Stimulated activated CD8-positive, alpha-beta memory T cell treated with anti-CD3 and anti-CD28 coated beads, Interleukin-4, amount 100 ng/mL, for 24 hours (primary cell): ENCODE data around the gene GLIS1.

Source experiments
- DNase-seq: peaks from one replicate; pipeline ENCODE4 v3.0.0-alpha.2; 2020; ENCODE audit warnings: low read depth

Gene GLIS1

DNA sequence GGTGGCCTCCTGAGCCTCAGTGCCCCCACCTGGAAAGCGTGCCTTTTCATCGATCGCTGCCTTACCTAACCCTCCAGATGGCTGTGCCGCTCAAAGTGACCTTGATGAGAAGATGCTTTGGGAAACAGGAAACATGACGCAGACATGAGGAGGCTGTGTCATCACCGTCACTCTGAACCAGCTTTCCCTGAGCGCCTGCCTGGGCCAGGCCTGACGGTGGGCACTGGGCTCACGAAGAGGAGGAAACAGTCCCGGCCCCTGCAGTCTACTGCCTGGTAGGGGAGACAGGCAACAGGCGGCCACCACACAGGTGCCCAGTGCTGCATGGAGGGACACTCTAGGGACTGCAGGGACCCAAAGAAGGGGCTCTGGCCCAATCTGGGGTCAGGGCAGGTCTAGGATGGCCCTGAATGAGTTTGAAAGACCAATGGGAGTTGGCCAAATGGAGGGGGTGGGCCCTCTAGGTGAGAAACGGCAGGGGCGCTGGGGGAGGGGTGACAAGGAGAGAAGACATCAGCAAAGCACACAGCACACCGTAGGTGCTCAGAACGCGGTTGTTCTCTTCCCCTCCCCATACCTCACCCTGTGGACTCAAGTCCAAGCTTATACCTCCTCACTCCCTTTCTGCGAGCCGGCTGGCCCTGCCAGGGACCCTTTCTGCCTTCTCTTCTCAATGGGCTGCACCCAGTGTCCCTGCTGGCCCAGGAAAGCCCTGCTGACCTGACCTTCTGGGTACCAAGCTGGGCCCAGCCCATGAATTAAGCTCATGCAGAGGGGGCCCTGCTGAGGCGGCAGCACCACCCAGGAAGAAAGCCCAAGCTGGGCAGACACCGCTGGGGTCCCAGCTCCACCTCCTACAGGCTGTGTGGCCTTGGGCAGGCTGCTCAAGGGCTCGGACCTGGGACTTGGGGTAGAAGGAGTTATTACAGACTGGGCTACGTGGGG lies 44.9 kb downstream of the GLIS1 start:
- no peak for DNase-seq

GRCh38 chr1:53693339-53693738 lies 45.6 kb downstream of the GLIS1 start:
- no peak for DNase-seq

GRCh38 chr1:53691326-53691725 lies 47.6 kb downstream of the GLIS1 start:
- DNase-seq, result no peak

GRCh38 chr1:53690411-53690810 lies 48.6 kb downstream of the GLIS1 start:
- no peak for DNase-seq

- DNase-seq, result no peak
These were observed 49.1 kb downstream of the GLIS1 start for GRCh38 chr1:53689736-53690326.

DNA sequence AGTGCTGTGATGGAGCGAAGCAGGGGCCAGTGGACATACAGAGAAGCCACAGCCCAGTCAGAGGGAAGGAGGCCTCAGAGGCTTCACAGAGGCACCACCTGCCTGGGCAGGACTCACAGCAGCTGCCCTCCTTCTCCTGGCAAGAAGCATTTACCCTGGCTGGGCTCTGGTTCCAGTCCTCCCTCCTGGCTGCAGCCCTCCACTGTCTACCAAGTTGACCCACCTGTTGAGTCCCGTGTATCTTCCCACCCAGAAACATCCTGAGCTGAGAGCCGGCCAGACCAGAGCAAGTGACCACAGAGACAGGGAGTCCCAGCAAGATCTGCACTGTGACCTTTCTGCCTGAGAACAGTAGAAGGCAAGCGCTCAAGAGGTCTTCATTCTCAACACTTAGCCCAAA lies 49.7 kb downstream of the GLIS1 start:
- no peak for DNase-seq

GRCh38 chr1:53688381-53689102 lies 50.4 kb downstream of the GLIS1 start:
- DNase-seq, result no peak

- no peak for DNase-seq
These were observed 51.1 kb downstream of the GLIS1 start for GRCh38 chr1:53687901-53688300.

DNA sequence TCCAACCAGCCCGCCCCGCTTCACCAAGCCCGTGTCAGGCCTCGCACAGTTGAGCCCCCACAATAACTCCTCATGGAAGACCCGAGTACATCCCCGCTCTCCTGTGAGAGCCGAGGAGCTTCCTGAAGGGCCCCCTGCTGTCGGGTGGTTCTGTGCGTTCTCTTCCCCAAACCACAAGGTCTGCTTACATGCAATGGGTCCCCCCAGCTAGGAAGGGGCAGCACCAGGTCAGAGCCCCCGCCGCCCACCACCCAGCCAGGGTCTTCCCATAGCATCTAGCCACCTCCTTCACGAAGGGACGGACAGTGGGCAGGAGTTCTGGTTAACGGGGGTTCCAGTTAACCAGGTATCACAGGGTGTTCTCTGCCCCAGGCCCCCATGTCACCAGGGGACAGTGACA lies 51.5 kb downstream of the GLIS1 start:
- DNase-seq, result no peak

DNA sequence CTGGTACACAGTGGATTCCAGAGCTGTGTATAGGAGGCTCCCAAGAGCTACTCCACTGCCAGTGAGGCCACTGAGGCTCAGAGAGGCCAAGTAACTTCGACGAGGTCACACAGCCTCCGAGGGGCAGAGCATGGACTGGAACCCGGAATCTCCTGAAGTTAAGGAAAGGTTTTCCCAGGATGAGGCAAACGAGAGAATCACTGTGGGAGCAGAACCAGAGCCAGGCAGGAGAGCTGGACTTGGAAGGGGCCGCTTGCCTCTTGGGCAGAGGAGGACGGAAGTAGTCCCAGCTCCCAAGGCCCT lies 52.0 kb downstream of the GLIS1 start:
- no peak for DNase-seq

DNA sequence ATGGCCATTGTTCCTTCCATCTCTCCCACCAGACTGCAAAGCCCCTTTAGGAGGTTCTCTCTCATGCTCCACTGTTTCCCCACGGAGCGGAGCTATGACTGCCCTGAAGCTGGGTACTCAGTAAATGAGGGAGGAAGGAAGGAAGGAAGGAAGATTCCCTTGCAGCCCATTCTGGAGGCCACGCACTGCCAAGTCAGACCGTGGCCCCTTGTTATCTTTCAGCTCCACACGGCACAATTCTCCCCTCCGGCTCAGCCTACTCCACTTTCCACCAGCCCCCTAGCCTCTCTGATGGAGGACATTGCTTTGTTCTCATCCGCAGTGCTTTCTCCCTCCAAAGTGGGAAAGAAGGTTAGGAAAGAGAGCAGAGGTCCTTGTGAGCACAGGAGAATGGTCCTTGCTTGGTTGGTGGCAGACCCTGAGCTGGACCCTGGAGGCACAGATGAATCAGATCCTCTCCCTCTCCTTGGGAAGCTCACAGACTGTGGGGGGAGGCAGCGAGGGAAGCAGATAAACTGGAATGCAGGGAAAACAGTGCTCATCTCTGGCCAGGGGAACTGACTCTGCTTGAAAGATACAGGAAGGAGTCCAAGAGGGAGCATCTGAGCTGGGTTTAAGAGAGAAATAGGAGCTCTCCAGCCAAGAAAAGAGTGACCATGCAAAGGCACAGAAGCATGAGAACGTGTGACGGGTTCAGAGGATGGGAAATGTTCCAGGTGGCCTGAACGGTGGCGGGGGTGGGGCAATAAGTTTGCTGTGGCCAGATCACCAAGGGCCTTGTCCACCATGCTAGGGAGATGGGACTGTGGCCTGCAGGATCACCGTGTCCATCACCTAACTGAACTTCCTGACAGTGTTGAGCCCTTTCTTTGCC lies 52.6 kb downstream of the GLIS1 start:
- no peak for DNase-seq

DNA sequence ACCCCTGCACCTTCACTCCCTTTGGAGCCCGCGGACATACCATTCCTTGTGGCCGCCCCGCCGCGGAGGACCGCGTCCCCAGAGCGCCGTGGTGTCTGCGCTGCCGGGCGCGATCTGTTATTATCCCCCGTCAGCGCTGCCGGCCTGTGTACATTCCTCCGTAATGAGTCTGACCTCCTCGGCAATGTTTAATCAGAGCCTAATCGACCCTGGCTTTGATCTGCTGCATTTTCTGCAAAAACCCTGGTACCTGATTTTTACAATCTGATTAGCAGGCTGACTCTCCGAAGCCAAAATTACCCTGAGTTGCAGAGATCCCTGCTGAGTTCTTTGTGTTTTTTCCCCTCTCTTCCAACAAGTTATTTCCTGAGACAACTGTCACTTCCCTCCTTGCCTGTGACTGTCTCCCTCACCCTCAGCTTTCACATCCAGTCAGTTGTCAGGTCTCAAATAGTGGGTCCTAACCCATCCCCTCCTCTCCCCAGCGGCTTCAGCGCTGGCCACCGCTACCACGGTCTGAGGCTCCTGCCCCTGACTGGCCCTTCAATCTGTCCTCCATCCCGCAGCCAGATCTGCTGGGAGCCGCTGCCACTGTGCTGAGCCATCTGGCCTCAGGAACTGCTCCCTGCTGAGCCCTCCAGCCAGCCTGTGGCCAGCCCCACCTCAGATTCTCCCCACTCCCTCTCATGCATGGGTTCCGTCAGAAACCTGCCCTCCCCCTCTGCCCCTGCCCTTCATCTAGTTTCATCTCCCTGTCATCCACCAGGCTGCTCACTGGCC lies 53.5 kb downstream of the GLIS1 start:
- DNase-seq, result no peak

- no peak for DNase-seq
These were observed 54.2 kb downstream of the GLIS1 start for GRCh38 chr1:53684741-53685140.

- no peak for DNase-seq
These were observed 54.8 kb downstream of the GLIS1 start for GRCh38 chr1:53683986-53684740.

- no peak for DNase-seq
These were observed 56.1 kb downstream of the GLIS1 start for GRCh38 chr1:53682881-53683280.

GRCh38 chr1:53681977-53682685 lies 56.8 kb downstream of the GLIS1 start:
- DNase-seq, result peak; percentile 5

- no peak for DNase-seq
These were observed 57.5 kb downstream of the GLIS1 start for GRCh38 chr1:53681351-53681976.

- DNase-seq, result no peak
These were observed 58.1 kb downstream of the GLIS1 start for GRCh38 chr1:53680868-53681267.
